HepG2 (cell line): ENCODE data around the gene CUL9. TPM values are rescaled to one million over a fixed set of nuclear protein-coding genes. Genes with fewer than 3 reads are reported as not detected.

Source experiments
- ARID5B ChIP-seq: IDR thresholded peaks from 2 replicates; pipeline ENCODE4 v1.4.0; 2020; ENCODE audit warnings: mild to moderate bottlenecking, missing genetic modification reagents
- CAMTA2 ChIP-seq: sonication (generic); formaldehyde crosslinking; IDR thresholded peaks from 2 replicates; pipeline ENCODE4 v1.4.0; 2020; ENCODE audit warnings: mild to moderate bottlenecking, missing genetic modification reagents, borderline replicate concordance
- ETV5 ChIP-seq: IDR thresholded peaks from 2 replicates; pipeline ENCODE4 v1.6.1; 2018; ENCODE audit warnings: missing biosample characterization, missing genetic modification reagents, inconsistent platforms, borderline replicate concordance
- FOXA3 ChIP-seq: IDR thresholded peaks from 2 replicates; pipeline ENCODE4 v1.6.1; 2016; ENCODE audit warnings: missing genetic modification reagents, missing compliant biosample characterization
- HMGA1 ChIP-seq: sonication (generic); formaldehyde crosslinking; conservative IDR thresholded peaks from 2 replicates; pipeline ENCODE4 v1.4.0; 2020; ENCODE audit warnings: missing genetic modification reagents
- NBN ChIP-seq: fragments of 450-650 bp; conservative IDR thresholded peaks from 2 replicates; pipeline ENCODE4 v1.6.1; 2017
- PHF20 ChIP-seq: sonication (generic); formaldehyde crosslinking; IDR thresholded peaks from 2 replicates; pipeline ENCODE4 v1.5.0; 2020; ENCODE audit warnings: mild to moderate bottlenecking, missing genetic modification reagents
- SMAD1 ChIP-seq: sonication (generic); formaldehyde crosslinking; IDR thresholded peaks from 2 replicates; pipeline ENCODE4 v1.4.0; 2020; ENCODE audit warnings: missing genetic modification reagents, low read depth, mild to moderate bottlenecking, borderline replicate concordance
- XBP1 ChIP-seq: sonication (generic); formaldehyde crosslinking; IDR thresholded peaks from 2 replicates; pipeline ENCODE4 v1.5.0; 2020; ENCODE audit warnings: missing genetic modification reagents
- ZBTB10 ChIP-seq: sonication (generic); formaldehyde crosslinking; IDR thresholded peaks from 2 replicates; pipeline ENCODE4 v1.4.0; 2020; ENCODE audit warnings: missing genetic modification reagents, borderline replicate concordance
- ZBTB25 ChIP-seq: IDR thresholded peaks from 2 replicates; pipeline ENCODE4 v1.6.1; 2018; ENCODE audit warnings: missing genetic modification reagents
- ZBTB7B ChIP-seq: sonication (generic); formaldehyde crosslinking; IDR thresholded peaks from 2 replicates; pipeline ENCODE4 v1.4.0; 2020; ENCODE audit warnings: missing genetic modification reagents
- ZNF33A ChIP-seq: sonication (generic); formaldehyde crosslinking; IDR thresholded peaks from 2 replicates; pipeline ENCODE4 v1.5.1; 2020; ENCODE audit warnings: missing genetic modification reagents, mild to moderate bottlenecking, moderate library complexity, borderline replicate concordance
- ZNF510 ChIP-seq: sonication (generic); formaldehyde crosslinking; IDR thresholded peaks from 2 replicates; pipeline ENCODE4 v1.4.0; 2020; ENCODE audit warnings: low read depth, mild to moderate bottlenecking, missing genetic modification reagents
- ZNF550 ChIP-seq: sonication (generic); formaldehyde crosslinking; IDR thresholded peaks from 2 replicates; pipeline ENCODE4 v1.4.0; 2020; ENCODE audit warnings: mild to moderate bottlenecking, missing genetic modification reagents, borderline replicate concordance
- ZNF556 ChIP-seq: sonication (generic); formaldehyde crosslinking; IDR thresholded peaks from 2 replicates; pipeline ENCODE4 v1.4.0; 2020; ENCODE audit warnings: mild to moderate bottlenecking, missing genetic modification reagents, borderline replicate concordance
- ZNF724P ChIP-seq: sonication (generic); formaldehyde crosslinking; IDR thresholded peaks from 2 replicates; pipeline ENCODE4 v1.8.0; 2022; ENCODE audit warnings: missing genetic modification reagents, borderline replicate concordance
- ZNF737 ChIP-seq: sonication (generic); formaldehyde crosslinking; IDR thresholded peaks from 2 replicates; pipeline ENCODE4 v1.5.0; 2020; ENCODE audit warnings: missing genetic modification reagents, mild to moderate bottlenecking, borderline replicate concordance
- ZNF780A ChIP-seq: sonication (generic); formaldehyde crosslinking; IDR thresholded peaks from 2 replicates; pipeline ENCODE4 v1.8.0; 2022; ENCODE audit warnings: mild to moderate bottlenecking, missing genetic modification reagents, moderate library complexity
- ZSCAN31 ChIP-seq: sonication (generic); formaldehyde crosslinking; IDR thresholded peaks from 2 replicates; pipeline ENCODE4 v1.5.0; 2020; ENCODE audit warnings: low read depth, mild to moderate bottlenecking, missing genetic modification reagents
- polyA plus RNA-seq, 8 experiments: library from polyadenylated mRNA; depleted of rRNA in 3 of 8; stranded (reverse) in 7 of 8; unstranded in 1 of 8; fragments of >200 nt; fragmentation: Illumina TruSeq in 4 of 8; extraction: Trizol in 4 of 8; gene quantifications; 2 replicates each; pipeline versions ENCODE4 v1.2.1 to v1.2.3, GENCODE V29; 2011 to 2016; ENCODE audit warnings: low read depth in 4 of 8, missing spikeins in 1 of 8, mixed read lengths in 1 of 8; ENCODE audit not compliant: insufficient read depth in 1 of 8
- total RNA-seq, 5 experiments: library from RNA; depleted of rRNA; stranded (reverse); fragments of >200 nt; fragmentation: Illumina TruSeq; extraction: Trizol; gene quantifications; 2 replicates each; pipeline ENCODE4 v1.2.3, GENCODE V29; 2016; ENCODE audit warnings: low read depth in 1 of 5

CUL9 gene
- total and polyA plus RNA-seq, 2 of the 13 experiments (the other 11 are each of a cell fraction or from before 2014, with no cell fraction given): 11.4 to 13.7 TPM

GRCh38 chr6:43246301-43247113 is 64.5 kb downstream of the CUL9 start (continued):
- TF ChIP-seq ZNF33A (no peak), XBP1 (no peak), ZNF550 (CRISPR knock-in tag) (peak; percentile 23; the same call in 1 of the 2 replicates), NBN (no peak), SMAD1 (CRISPR knock-in tag) (no peak), HMGA1 (CRISPR knock-in tag) (no peak), ZNF510 (CRISPR knock-in tag) (no peak), ZBTB7B (CRISPR knock-in tag) (0 out of 2 replicates have a peak, but pooled peaks have one; percentile 32), ZNF780A (CRISPR knock-in tag) (no peak), CAMTA2 (no peak), ZNF737 (CRISPR knock-in tag) (0 out of 2 replicates have a peak, but pooled peaks have one; percentile 48), ETV5 (CRISPR knock-in tag) (0 out of 2 replicates have a peak, but pooled peaks have one; percentile 20), PHF20 (CRISPR knock-in tag) (no peak; the same call in 1 of the 2 replicates), ZNF556 (CRISPR knock-in tag) (no peak), ZNF724P (CRISPR knock-in tag) (0 out of 2 replicates have a peak, but pooled peaks have one; percentile 80), ZBTB25 (CRISPR knock-in tag) (no peak), ZSCAN31 (CRISPR knock-in tag) (no peak), ZBTB10 (CRISPR knock-in tag) (no peak), FOXA3 (CRISPR knock-in tag) (no peak), ARID5B (no peak)
